OCI-M2 (cell line): ENCODE results near the gene ZNF761.
"Not testable (repeated sequence)": the region's sequence is repeated elsewhere in the genome, so short reads cannot be mapped to it uniquely, and the experiment has no call there.

ENCODE experiments used
- DNase-seq: peaks from one replicate; lab custom pipeline; 2025; ENCODE audit not compliant: unreplicated experiment; lab: John Stamatoyannopoulos, UW

Gene ZNF761

GRCh38 chr19:53431399-53432087, at the start of gene ZNF761:
ZNF761 (plus strand) TSS chr19:53431984; CDS start chr19:53447269, 15,285 bp downstream.
- DNase-seq = peak; percentile 10

GRCh38 chr19:53388168-53388567, 43.6 kb upstream of the ZNF761 start:
- DNase-seq = no peak

- no peak for DNase-seq
These were observed 42.9 kb upstream of the ZNF761 start for GRCh38 chr19:53388904-53389303.

GRCh38 chr19:53389571-53389970, 42.2 kb upstream of the ZNF761 start:
- DNase-seq = no peak

GRCh38 chr19:53389978-53390377, 41.8 kb upstream of the ZNF761 start:
- no peak for DNase-seq

- DNase-seq = no peak
These were observed 37.2 kb upstream of the ZNF761 start for GRCh38 chr19:53394522-53394973.

- DNase-seq = peak; percentile 28
These were observed 36.6 kb upstream of the ZNF761 start, which contains the start of gene ZNF765 for GRCh38 chr19:53394974-53395839. ZNF765 (plus strand) TSS chr19:53395149; CDS start chr19:53398016, 2,867 bp downstream.

GRCh38 chr19:53395840-53396524, 35.8 kb upstream of the ZNF761 start:
- DNase-seq = not testable (repeated sequence)

- DNase-seq = no peak
These were observed 35.3 kb upstream of the ZNF761 start for GRCh38 chr19:53396525-53396868.

- DNase-seq = not testable (repeated sequence)
These were observed 33.9 kb upstream of the ZNF761 start for GRCh38 chr19:53397918-53398317.

GRCh38 chr19:53409505-53410204, 22.1 kb upstream of the ZNF761 start:
- DNase-seq = no peak

GRCh38 chr19:53420520-53421315, 11.1 kb upstream of the ZNF761 start:
- DNase-seq = not testable (repeated sequence)

GRCh38 chr19:53422551-53422950, 9.2 kb upstream of the ZNF761 start:
- DNase-seq = no peak

- DNase-seq = not testable (repeated sequence)
These were observed 8.7 kb upstream of the ZNF761 start for GRCh38 chr19:53423074-53423473.

- DNase-seq = not testable (repeated sequence)
These were observed 8.1 kb upstream of the ZNF761 start for GRCh38 chr19:53423680-53424079.

GRCh38 chr19:53424968-53425597, 6.7 kb upstream of the ZNF761 start:
- no peak for DNase-seq

- DNase-seq = no peak
These were observed 391 bp downstream of the ZNF761 start for GRCh38 chr19:53432088-53432661.

GRCh38 chr19:53443809-53444208, 12.0 kb downstream of the ZNF761 start:
- not testable (repeated sequence) for DNase-seq

- not testable (repeated sequence) for DNase-seq
These were observed 15.4 kb downstream of the ZNF761 start for GRCh38 chr19:53447196-53447595.
